H1 (cell line): ENCODE results near the gene TMX3. TPM values are rescaled to one million over a fixed set of nuclear protein-coding genes. Genes with fewer than 3 reads are reported as not detected.

Experiments used
- BRCA1 ChIP-seq: IDR thresholded peaks from 2 replicates; pipeline ENCODE4 v1.6.1; 2012; ENCODE audit warnings: low read depth, low read length, improper control_type of control experiment
- CHD7 ChIP-seq: fragments of 300-600 bp; sonication (generic); IDR thresholded peaks from 2 replicates; pipeline ENCODE4 v1.7.1; 2012; ENCODE audit warnings: low read length, moderate library complexity, mild to moderate bottlenecking, inconsistent platforms; ENCODE audit not compliant: insufficient replicate concordance
- KDM5A ChIP-seq: fragments of 200-600 bp; IDR thresholded peaks from 2 replicates; pipeline ENCODE4 v1.7.1; 2012; ENCODE audit warnings: mild to moderate bottlenecking, low read length, inconsistent platforms, mixed read lengths
- PHF8 ChIP-seq: fragments of 200-600 bp; sonication (generic); conservative IDR thresholded peaks from 2 replicates; pipeline ENCODE4 v1.7.1; 2012; ENCODE audit warnings: low read depth, mild to moderate bottlenecking, inconsistent platforms, low read length, moderate library complexity
- SUZ12 ChIP-seq: fragments of 200-600 bp; sonication (generic); IDR thresholded peaks from 2 replicates; pipeline ENCODE4 v1.6.1; 2012; ENCODE audit warnings: mild to moderate bottlenecking, inconsistent platforms, low read length, moderate library complexity, mixed read lengths
- TBP ChIP-seq: IDR thresholded peaks from 2 replicates; pipeline ENCODE4 v1.6.1; 2011; ENCODE audit warnings: low read depth, low read length, improper control_type of control experiment
- TCF12 ChIP-seq: IDR thresholded peaks from 2 replicates; pipeline ENCODE4 v1.6.1; 2011; ENCODE audit warnings: low read depth, mild to moderate bottlenecking, low read length
- polyA plus RNA-seq, 7 experiments: library from polyadenylated mRNA; depleted of rRNA in 3 of 7; stranded (reverse) in 5 of 7; unstranded in 2 of 7; fragments of >200 nt in 5 of 7; fragments of 200-250 nt in 2 of 7; gene quantifications; 1 replicate in 5 of 7; 2 replicates in 1 of 7; 4 replicates in 1 of 7; pipeline versions ENCODE4 v1.2.1 to v1.2.3, GENCODE V29; 2011 to 2013; ENCODE audit warnings: missing spikeins in 2 of 7, mixed read lengths in 2 of 7
- total RNA-seq: library from RNA; stranded (reverse); fragmentation: NEBNext Ultra II Directional; extraction: Animal tissue kit (Norgen Biotek cat#: 25700); gene quantifications from 2 replicates; pipeline ENCODE4 v1.2.1, GENCODE V29; 2021
- TF ChIP-seq, protein P1 (sequence below): IDR thresholded peaks from 2 replicates; pipeline ENCODE4 v1.6.1; 2011; ENCODE audit warnings: low read length, improper control_type of control experiment

The TMX3 gene
- total and polyA plus RNA-seq, 2 of the 8 experiments (the other 6 are each of a cell fraction or from before 2014, with no cell fraction given): 12.6 to 29.0 TPM

DNA sequence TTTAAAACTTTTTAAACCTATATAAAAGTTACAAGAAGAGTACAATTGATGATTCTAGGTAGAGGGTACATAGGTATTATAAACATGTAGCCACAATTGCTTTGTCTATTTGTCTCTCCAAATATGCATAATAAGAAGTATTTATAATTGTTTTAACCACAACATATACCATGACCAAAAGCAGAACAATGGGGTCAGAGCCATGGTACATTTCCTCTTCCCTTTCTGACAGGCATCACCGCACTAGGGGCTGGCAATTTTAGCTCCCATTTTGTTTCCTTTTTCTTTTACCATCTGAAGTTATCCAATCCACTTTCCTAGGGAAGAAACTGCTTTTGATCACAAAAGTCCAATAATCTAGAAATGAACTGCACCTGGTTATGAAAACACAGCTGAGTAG, 49.3 kb downstream of the TMX3 start (continued):
- TF ChIP-seq CHD7 (no peak), TBP (no peak), TCF12 (no peak), SUZ12 (no peak), KDM5A (no peak), BRCA1 (no peak), PHF8 (no peak)
- TF ChIP-seq, protein P1, sequence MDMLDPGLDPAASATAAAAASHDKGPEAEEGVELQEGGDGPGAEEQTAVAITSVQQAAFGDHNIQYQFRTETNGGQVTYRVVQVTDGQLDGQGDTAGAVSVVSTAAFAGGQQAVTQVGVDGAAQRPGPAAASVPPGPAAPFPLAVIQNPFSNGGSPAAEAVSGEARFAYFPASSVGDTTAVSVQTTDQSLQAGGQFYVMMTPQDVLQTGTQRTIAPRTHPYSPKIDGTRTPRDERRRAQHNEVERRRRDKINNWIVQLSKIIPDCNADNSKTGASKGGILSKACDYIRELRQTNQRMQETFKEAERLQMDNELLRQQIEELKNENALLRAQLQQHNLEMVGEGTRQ: no peak
